GM12874 (cell line): ENCODE results near the gene KCNIP3.
A peak's percentile ranks its signal among the peaks of the same experiment; 100 is the strongest.

ENCODE experiments used
- CTCF ChIP-seq: IDR thresholded peaks from 2 replicates; pipeline ENCODE4 v1.5.1; 2011; ENCODE audit warnings: low read depth, mild to moderate bottlenecking, control low read depth, low read length, moderate library complexity; ENCODE audit not compliant: insufficient read depth

The KCNIP3 gene

GRCh38 chr2:95317665-95318425, 20.7 kb downstream of the KCNIP3 start:
- TF ChIP-seq CTCF: no peak

- TF ChIP-seq CTCF: no peak
Measured at GRCh38 chr2:95318431-95319220, 21.5 kb downstream of the KCNIP3 start.

- no peak for TF ChIP-seq CTCF
Measured at GRCh38 chr2:95319481-95320343, 22.6 kb downstream of the KCNIP3 start.

GRCh38 chr2:95320344-95320712, 23.2 kb downstream of the KCNIP3 start:
- no peak for TF ChIP-seq CTCF

GRCh38 chr2:95320986-95321767, 24.0 kb downstream of the KCNIP3 start:
- TF ChIP-seq CTCF: no peak

- TF ChIP-seq CTCF: peak; percentile 50
Measured at GRCh38 chr2:95323347-95324155, 26.4 kb downstream of the KCNIP3 start.
